A549 (cell line): ENCODE measurements around the gene HGFAC. TPM values are rescaled to one million over a fixed set of nuclear protein-coding genes. Genes with fewer than 3 reads are reported as not detected.

Experiments used
- ATAC-seq, 2 experiments: fragments of 200-7000 bp in 1 of 2; fragments of >200 bp in 1 of 2; cut with Nextera tagmentation in 1 of 2; cut with Tn5 transposase in 1 of 2; 3 replicates each; pipeline versions ENCODE4 v1.8.0 to v1.9.1; 2018 to 2020; ENCODE audit warnings: mild to moderate bottlenecking in 1 of 2, moderate library complexity in 1 of 2
- CTCF ChIA-PET: fragments of 300-600 bp; sonication (Branson Sonifier 250); formaldehyde crosslinking; extraction: SDS; loops from one replicate; lab custom pipeline; 2021; ENCODE audit warnings: antibody characterized with exemption, inconsistent platforms; lab: Yijun Ruan, JAX
- POLR2A ChIA-PET: fragments of 350-600 bp; formaldehyde crosslinking; extraction: SDS; loops from one replicate; lab custom pipeline; 2021; ENCODE audit warnings: antibody characterized with exemption, inconsistent platforms; lab: Yijun Ruan, JAX
- DNase-seq, 2 experiments: peaks; one replicate each; pipeline versions ENCODE4 v3.0.0 to v3.0.0-alpha.2; 2011 to 2016; ENCODE audit warnings: low read depth in 1 of 2, low spot score in 1 of 2
- FAIRE-seq: peaks from 2 replicates; lab custom pipeline; 2011; peaks lifted over from hg19 to GRCh38; lab: Jason Lieb, UNC
- H3K27ac ChIP-seq, 2 experiments: fragments of >200 bp; sonication (Bioruptor Twin); formaldehyde crosslinking; 3 replicates each; pipeline ENCODE4 v1.5.1; 2016 to 2017
- H3K4me1 ChIP-seq: fragments of >200 bp; sonication (Bioruptor Twin); formaldehyde crosslinking; 3 replicates; pipeline ENCODE4 v1.6.1; 2016
- H3K4me2 ChIP-seq: fragments of >200 bp; sonication (Bioruptor Twin); formaldehyde crosslinking; 3 replicates; pipeline ENCODE4 v1.6.1; 2016
- H3K4me3 ChIP-seq: fragments of >200 bp; sonication (Bioruptor Twin); formaldehyde crosslinking; 3 replicates; pipeline ENCODE4 v1.5.1; 2016
- H3K9me3 ChIP-seq: fragments of >200 bp; sonication (Bioruptor Twin); formaldehyde crosslinking; 3 replicates; pipeline ENCODE4 v1.6.1; 2016
- BHLHE40 ChIP-seq: IDR thresholded peaks from 2 replicates; pipeline ENCODE4 v1.6.1; 2012; ENCODE audit warnings: low read depth, low read length, inconsistent platforms
- CBX2 ChIP-seq: fragments of 200-600 bp; sonication (generic); IDR thresholded peaks from 2 replicates; pipeline ENCODE4 v1.6.1; 2016; ENCODE audit warnings: low read depth, mild to moderate bottlenecking, borderline replicate concordance
- CBX8 ChIP-seq: fragments of 200-600 bp; sonication (generic); IDR thresholded peaks from 2 replicates; pipeline ENCODE4 v1.6.1; 2016
- CTCF ChIP-seq: fragments of >200 bp; sonication (Bioruptor Twin); formaldehyde crosslinking; IDR thresholded peaks from 3 replicates; pipeline ENCODE4 v1.5.1; 2016
- EHMT2 ChIP-seq: fragments of 200-600 bp; sonication (generic); IDR thresholded peaks from 2 replicates; pipeline ENCODE4 v1.6.1; 2016; ENCODE audit warnings: antibody characterized with exemption, low read depth, mild to moderate bottlenecking, moderate library complexity
- ELK1 ChIP-seq: fragments of 150-350 bp; IDR thresholded peaks from 2 replicates; pipeline ENCODE4 v1.6.1; 2014; ENCODE audit warnings: low read depth, mild to moderate bottlenecking, low read length
- EP300 ChIP-seq, 2 experiments: fragments of >200 bp; sonication (Bioruptor Twin); formaldehyde crosslinking; IDR thresholded peaks; 2 replicates in 1 of 2; 3 replicates in 1 of 2; pipeline ENCODE4 v1.6.1; 2016 to 2017
- FOSB ChIP-seq: fragments of 250-450 bp; sonication (Bioruptor Pico); IDR thresholded peaks from 2 replicates; pipeline ENCODE4 v1.5.0; 2020; ENCODE audit warnings: mild to moderate bottlenecking, moderate library complexity
- FOSL2 ChIP-seq, 2 experiments: fragments of 450-650 bp in 1 of 2; fragments of >200 bp in 1 of 2; sonication (Bioruptor Twin) in 1 of 2; formaldehyde crosslinking; IDR thresholded peaks; 2 replicates each; pipeline versions ENCODE4 v1.5.0 to v1.6.1; 2016 to 2020; ENCODE audit warnings: mild to moderate bottlenecking in 1 of 2, moderate library complexity in 1 of 2
- HDAC2 ChIP-seq: fragments of 200-600 bp; sonication (generic); IDR thresholded peaks from 2 replicates; pipeline ENCODE4 v1.6.1; 2016
- HEYL ChIP-seq: fragments of 250-450 bp; sonication (Bioruptor Pico); IDR thresholded peaks from 2 replicates; pipeline ENCODE4 v1.8.0; 2021; ENCODE audit warnings: mild to moderate bottlenecking, moderate library complexity
- HMGXB4 ChIP-seq: fragments of 250-450 bp; sonication (Bioruptor Pico); IDR thresholded peaks from 2 replicates; pipeline ENCODE4 v1.5.0; 2021; ENCODE audit warnings: mild to moderate bottlenecking, moderate library complexity, borderline replicate concordance
- HOXA7 ChIP-seq: fragments of 250-450 bp; sonication (Bioruptor Pico); IDR thresholded peaks from 2 replicates; pipeline ENCODE4 v1.5.0; 2020; ENCODE audit warnings: mild to moderate bottlenecking, moderate library complexity
- HOXB13 ChIP-seq: fragments of 250-450 bp; sonication (Bioruptor Pico); IDR thresholded peaks from 2 replicates; pipeline ENCODE4 v1.5.0; 2020; ENCODE audit warnings: low read depth, mild to moderate bottlenecking, moderate library complexity
- HOXB5 ChIP-seq: fragments of 250-450 bp; sonication (Bioruptor Pico); IDR thresholded peaks from 2 replicates; pipeline ENCODE4 v1.5.0; 2020; ENCODE audit warnings: mild to moderate bottlenecking, moderate library complexity
- JUN ChIP-seq, 2 experiments: fragments of >200 bp; sonication (Bioruptor Twin); formaldehyde crosslinking; IDR thresholded peaks; 2 replicates in 1 of 2; 3 replicates in 1 of 2; pipeline ENCODE4 v1.6.1; 2016 to 2017
- KDM1A ChIP-seq: fragments of 200-600 bp; sonication (generic); IDR thresholded peaks from 2 replicates; pipeline ENCODE4 v1.6.1; 2016; ENCODE audit warnings: low read depth, mild to moderate bottlenecking
- KDM5A ChIP-seq: fragments of 200-600 bp; sonication (generic); IDR thresholded peaks from 2 replicates; pipeline ENCODE4 v1.6.1; 2016; ENCODE audit warnings: antibody characterized with exemption, mild to moderate bottlenecking
- MAX ChIP-seq: IDR thresholded peaks from 2 replicates; pipeline ENCODE4 v1.6.1; 2012
- NPAS2 ChIP-seq: fragments of 250-450 bp; sonication (Bioruptor Pico); IDR thresholded peaks from 2 replicates; pipeline ENCODE4 v1.8.0; 2022; ENCODE audit warnings: mild to moderate bottlenecking, moderate library complexity, borderline replicate concordance
- NR3C1 ChIP-seq: fragments of >200 bp; sonication (Bioruptor Twin); formaldehyde crosslinking; IDR thresholded peaks from 3 replicates; pipeline ENCODE4 v1.6.1; 2017
- POLR2A ChIP-seq: IDR thresholded peaks from 2 replicates; pipeline ENCODE4 v1.6.1; 2012; ENCODE audit warnings: mild to moderate bottlenecking, low read length
- POLR2AphosphoS2 ChIP-seq: conservative IDR thresholded peaks from 2 replicates; pipeline ENCODE4 v1.6.1; 2012; ENCODE audit warnings: low read length, improper control_type of control experiment, inconsistent platforms
- REST ChIP-seq: fragments of 200-600 bp; sonication (generic); IDR thresholded peaks from 2 replicates; pipeline ENCODE4 v1.6.1; 2016; ENCODE audit warnings: antibody characterized with exemption, mild to moderate bottlenecking, moderate library complexity
- RFX5 ChIP-seq: fragments of 450-650 bp; IDR thresholded peaks from 2 replicates; pipeline ENCODE4 v1.7.1; 2014; ENCODE audit warnings: antibody characterized with exemption, mild to moderate bottlenecking, moderate library complexity
- TFCP2L1 ChIP-seq: fragments of 250-450 bp; sonication (Bioruptor Pico); IDR thresholded peaks from 2 replicates; pipeline ENCODE4 v1.5.0; 2021; ENCODE audit warnings: mild to moderate bottlenecking
- TP53 ChIP-seq: fragments of 250-450 bp; sonication (Bioruptor Pico); IDR thresholded peaks from 2 replicates; pipeline ENCODE4 v1.5.0; 2021; ENCODE audit warnings: mild to moderate bottlenecking, moderate library complexity
- ZSCAN20 ChIP-seq: fragments of 250-450 bp; sonication (Bioruptor Pico); IDR thresholded peaks from 2 replicates; pipeline ENCODE4 v1.8.0; 2022; ENCODE audit warnings: mild to moderate bottlenecking, moderate library complexity
- WGBS: methylation state at CpG from one replicate; pipeline ENCODE4 v1.1.6; 2017; ENCODE audit errors: missing lambda C conversion rate; 5-methylcytosine and 5-hydroxymethylcytosine counted together
- polyA plus RNA-seq, 4 experiments: library from polyadenylated mRNA; depleted of rRNA in 3 of 4; stranded (reverse); fragments of >200 nt; fragmentation: RNase III in 1 of 4; extraction: RNeasy Plus Mini Kit Qiagen cat#74134 plus additional on column Dnase treatment in 1 of 4; gene quantifications; 2 replicates in 3 of 4; 3 replicates in 1 of 4; pipeline ENCODE4 v1.2.3, GENCODE V29; 2011 to 2017

The HGFAC gene
- polyA plus RNA-seq, 2 of the 4 experiments (the other 2 are of a cell fraction): 0.25 TPM; not detected in 1

- Histone ChIP-seq H3K4me1 (peaks cover 23% of the 10 kb centered on the region), H3K27ac (peak overlapping the region in 1 of 2 experiments; percentile 53; a peak in 3 of 6 replicates), H3K9me3 (no peaks in the 10 kb centered on the region), H3K4me3 (no peak overlapping the region), H3K4me2 (no peak overlapping the region)
- DNase-seq (no peak), ATAC-seq (no peak), FAIRE-seq (no peak)
- ChIA-PET CTCF (interaction anchor here (0.7 to 4.5 kb wide), 6 partner anchors 14 to 334 kb away, joined by 3 to 30 read pairs (median 4); no protein-coding TSS in a partner anchor), POLR2A (no interaction called here)
- WGBS: 56% methylated on average over 9 of the region's 15 CpGs
- no peak for TF ChIP-seq HOXA7 (CRISPR knock-in tag)
- TF ChIP-seq ZSCAN20 (CRISPR knock-in tag): no peak
- TF ChIP-seq HMGXB4 (CRISPR knock-in tag): no peak
- TF ChIP-seq NR3C1: no peak
- no peak for TF ChIP-seq HEYL (CRISPR knock-in tag)
- TF ChIP-seq POLR2AphosphoS2: no peak
- no peak for TF ChIP-seq HOXB13
- TF ChIP-seq FOSL2 (IDR thresholded peaks at IDR 0.05): no peak
- no peak for TF ChIP-seq FOSL2 (CRISPR knock-in tag; IDR thresholded peaks at IDR 0.05)
- no peak for TF ChIP-seq HOXB5 (CRISPR knock-in tag)
- no peak for TF ChIP-seq CTCF
- TF ChIP-seq RFX5: no peak
- TF ChIP-seq KDM1A: no peak
- no peak for TF ChIP-seq EP300 (IDR thresholded peaks at IDR 0.05)
- TF ChIP-seq ELK1: no peak
- no peak for TF ChIP-seq CBX2
- no peak for TF ChIP-seq TP53 (CRISPR knock-in tag)
- TF ChIP-seq BHLHE40: no peak
Observed at GRCh38 chr4:3440979-3441500, 728 bp upstream of the HGFAC start.

GRCh38 chr4:3442460-3442958, 741 bp downstream of the HGFAC start:
- FAIRE-seq: no peak
- no peak for TF ChIP-seq POLR2A
- no peak for TF ChIP-seq CBX2
- no peak for TF ChIP-seq CBX8
- TF ChIP-seq EHMT2: no peak
- no peak for TF ChIP-seq FOSB (CRISPR knock-in tag)
- TF ChIP-seq TFCP2L1 (CRISPR knock-in tag): no peak
- no peak for TF ChIP-seq NPAS2 (CRISPR knock-in tag)
- TF ChIP-seq HDAC2: no peak
- TF ChIP-seq NR3C1: no peak
- TF ChIP-seq KDM5A: no peak
- no peak for TF ChIP-seq REST
- TF ChIP-seq POLR2AphosphoS2: no peak
- TF ChIP-seq JUN (IDR thresholded peaks at IDR 0.05): no peak
- no peak for TF ChIP-seq KDM1A
- no peak for TF ChIP-seq ELK1
- no peak for TF ChIP-seq MAX

More at GRCh38 chr4:3442460-3442958, 741 bp downstream of the HGFAC start:
- H3K4me2 ChIP-seq: no peak overlapping the region
- ChIA-PET CTCF (interaction anchor here (0.6 to 4.5 kb wide), 15 partner anchors 8 to 434 kb away, joined by 3 to 30 read pairs (median 4); no protein-coding TSS in a partner anchor), POLR2A (no interaction called here)
- no peak overlapping the region for H3K27ac ChIP-seq
- peaks cover 8% of the 10 kb centered on the region for H3K4me1 ChIP-seq
- ATAC-seq: no peak
- DNase-seq: no peak
- H3K4me3 ChIP-seq: no peak overlapping the region
- H3K9me3 ChIP-seq: no peaks in the 10 kb centered on the region
- WGBS: 100% methylated on average over 1 of the region's 14 CpGs
